ENCODE measurements around the gene ELP4.

DNA sequence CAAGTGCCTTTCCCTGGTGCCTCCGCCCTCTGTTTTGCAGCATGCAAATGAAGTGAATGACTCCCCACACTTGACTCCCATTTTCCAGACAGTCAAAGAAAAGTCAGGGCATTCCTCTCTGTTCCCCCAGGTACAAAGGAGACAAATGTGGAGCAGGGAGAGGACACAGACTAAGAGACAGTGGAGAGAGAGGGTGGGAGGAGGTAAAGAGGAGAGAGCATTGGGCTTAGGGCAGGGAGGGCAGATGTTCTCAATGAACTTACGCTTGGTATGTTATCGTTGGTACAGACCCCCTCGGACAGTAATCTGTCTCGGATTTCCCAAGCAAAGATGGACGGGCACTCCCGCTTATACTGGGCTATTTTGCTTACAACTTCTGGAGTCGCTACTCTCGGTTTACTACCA, 291.7 kb downstream of the ELP4 start:
- TF ChIP-seq, protein P1, sequence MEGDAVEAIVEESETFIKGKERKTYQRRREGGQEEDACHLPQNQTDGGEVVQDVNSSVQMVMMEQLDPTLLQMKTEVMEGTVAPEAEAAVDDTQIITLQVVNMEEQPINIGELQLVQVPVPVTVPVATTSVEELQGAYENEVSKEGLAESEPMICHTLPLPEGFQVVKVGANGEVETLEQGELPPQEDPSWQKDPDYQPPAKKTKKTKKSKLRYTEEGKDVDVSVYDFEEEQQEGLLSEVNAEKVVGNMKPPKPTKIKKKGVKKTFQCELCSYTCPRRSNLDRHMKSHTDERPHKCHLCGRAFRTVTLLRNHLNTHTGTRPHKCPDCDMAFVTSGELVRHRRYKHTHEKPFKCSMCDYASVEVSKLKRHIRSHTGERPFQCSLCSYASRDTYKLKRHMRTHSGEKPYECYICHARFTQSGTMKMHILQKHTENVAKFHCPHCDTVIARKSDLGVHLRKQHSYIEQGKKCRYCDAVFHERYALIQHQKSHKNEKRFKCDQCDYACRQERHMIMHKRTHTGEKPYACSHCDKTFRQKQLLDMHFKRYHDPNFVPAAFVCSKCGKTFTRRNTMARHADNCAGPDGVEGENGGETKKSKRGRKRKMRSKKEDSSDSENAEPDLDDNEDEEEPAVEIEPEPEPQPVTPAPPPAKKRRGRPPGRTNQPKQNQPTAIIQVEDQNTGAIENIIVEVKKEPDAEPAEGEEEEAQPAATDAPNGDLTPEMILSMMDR (IDR thresholded peaks at IDR 0.05) = no peak
- no peak for TF ChIP-seq POLR2A (IDR thresholded peaks at IDR 0.05)
